Parathyroid adenoma (tissue), 2 donors: ENCODE data around the gene DPP3.
"Not testable (repeated sequence)": the region's sequence is repeated elsewhere in the genome, so short reads cannot be mapped to it uniquely, and the experiment has no call there.

ENCODE experiments used
- H2AFZ ChIP-seq: fragments of 300-600 bp; sonication (generic); one replicate; pipeline ENCODE4 v1.7.0; 2017; ENCODE audit warnings: antibody characterized with exemption, mild to moderate bottlenecking
- H3K27ac ChIP-seq: fragments of 300-600 bp; sonication (generic); one replicate; pipeline ENCODE4 v1.7.0; 2017
- H3K27me3 ChIP-seq: fragments of 300-600 bp; sonication (generic); one replicate; pipeline ENCODE4 v1.7.0; 2017; ENCODE audit warnings: low read length; ENCODE audit not compliant: control insufficient read depth, insufficient read depth
- H3K36me3 ChIP-seq: fragments of 300-600 bp; sonication (generic); one replicate; pipeline ENCODE4 v1.7.0; 2017; ENCODE audit warnings: low read length; ENCODE audit not compliant: control insufficient read depth, insufficient read depth
- H3K4me1 ChIP-seq: fragments of 300-600 bp; sonication (generic); one replicate; pipeline ENCODE4 v1.7.0; 2017; ENCODE audit warnings: control low read depth
- H3K4me2 ChIP-seq: fragments of 300-600 bp; sonication (generic); one replicate; pipeline ENCODE4 v1.7.0; 2017; ENCODE audit warnings: low read length
- H3K4me3 ChIP-seq: fragments of 300-600 bp; sonication (generic); one replicate; pipeline ENCODE4 v1.7.0; 2017; ENCODE audit warnings: low read depth, low read length
- H3K79me2 ChIP-seq: fragments of 300-600 bp; sonication (generic); one replicate; pipeline ENCODE4 v1.7.0; 2017; ENCODE audit warnings: control low read depth
- H3K9ac ChIP-seq: fragments of 300-600 bp; sonication (generic); one replicate; pipeline ENCODE4 v1.7.0; 2017; ENCODE audit warnings: mild to moderate bottlenecking
- H3K9me3 ChIP-seq: fragments of 300-600 bp; sonication (generic); one replicate; pipeline ENCODE4 v1.7.0; 2017; ENCODE audit warnings: low read length; ENCODE audit not compliant: control insufficient read depth
- TF ChIP-seq, protein P1 (sequence below): fragments of 300-600 bp; sonication (generic); IDR thresholded peaks from one replicate; pipeline ENCODE4 v1.7.0; 2017; ENCODE audit warnings: antibody characterized with exemption, mild to moderate bottlenecking
- donor health status: primary hyperparathyroidism.

DPP3 gene, protein sequence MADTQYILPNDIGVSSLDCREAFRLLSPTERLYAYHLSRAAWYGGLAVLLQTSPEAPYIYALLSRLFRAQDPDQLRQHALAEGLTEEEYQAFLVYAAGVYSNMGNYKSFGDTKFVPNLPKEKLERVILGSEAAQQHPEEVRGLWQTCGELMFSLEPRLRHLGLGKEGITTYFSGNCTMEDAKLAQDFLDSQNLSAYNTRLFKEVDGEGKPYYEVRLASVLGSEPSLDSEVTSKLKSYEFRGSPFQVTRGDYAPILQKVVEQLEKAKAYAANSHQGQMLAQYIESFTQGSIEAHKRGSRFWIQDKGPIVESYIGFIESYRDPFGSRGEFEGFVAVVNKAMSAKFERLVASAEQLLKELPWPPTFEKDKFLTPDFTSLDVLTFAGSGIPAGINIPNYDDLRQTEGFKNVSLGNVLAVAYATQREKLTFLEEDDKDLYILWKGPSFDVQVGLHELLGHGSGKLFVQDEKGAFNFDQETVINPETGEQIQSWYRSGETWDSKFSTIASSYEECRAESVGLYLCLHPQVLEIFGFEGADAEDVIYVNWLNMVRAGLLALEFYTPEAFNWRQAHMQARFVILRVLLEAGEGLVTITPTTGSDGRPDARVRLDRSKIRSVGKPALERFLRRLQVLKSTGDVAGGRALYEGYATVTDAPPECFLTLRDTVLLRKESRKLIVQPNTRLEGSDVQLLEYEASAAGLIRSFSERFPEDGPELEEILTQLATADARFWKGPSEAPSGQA

DNA sequence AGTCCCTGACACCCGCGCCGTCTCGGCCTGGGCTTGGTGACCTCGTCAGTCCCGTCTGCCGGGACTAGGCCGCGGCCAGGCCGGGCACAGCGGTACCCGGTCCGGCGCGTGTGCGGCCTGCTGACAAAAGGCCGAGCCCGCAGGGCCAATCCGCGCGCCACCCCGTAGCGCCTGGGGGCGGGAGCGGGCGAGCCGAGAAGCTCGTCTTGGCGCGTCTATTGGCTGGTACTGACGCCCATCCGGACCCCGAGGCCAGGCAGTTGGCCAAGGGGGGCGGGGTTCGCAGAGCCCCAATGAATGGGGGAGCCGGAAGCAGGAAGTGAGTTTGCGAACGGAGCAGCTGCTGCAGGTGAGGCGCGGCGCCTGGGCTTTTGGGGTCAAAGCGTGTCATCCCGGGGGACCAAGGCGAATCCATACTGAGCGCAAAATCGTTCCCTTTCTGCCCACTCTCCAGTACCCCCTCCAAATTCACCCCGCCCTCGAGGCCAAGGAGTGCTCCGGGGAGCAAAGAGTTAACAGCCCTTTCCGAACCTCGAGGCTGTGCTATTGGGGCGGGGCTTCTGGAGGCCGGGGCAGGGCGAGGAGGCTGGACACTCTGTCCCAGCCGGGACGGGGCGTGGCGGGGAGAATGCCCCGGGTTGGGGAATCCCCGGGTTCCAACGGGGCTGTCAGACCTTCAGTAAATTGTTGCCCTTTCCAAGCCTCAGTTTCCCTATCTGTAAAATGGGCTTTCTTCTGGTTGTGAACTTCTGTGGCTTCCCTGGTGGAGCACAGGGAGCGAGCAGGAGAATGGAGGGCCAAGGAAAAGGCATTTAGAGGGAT is at the start of gene DPP3:
Gene DPP3 (plus strand): TSS at position 318 of the 822 bp plus-strand sequence. CDS start 1,767 bp downstream, outside the sequence.
- no peaks in the 10 kb centered on the region for H3K9me3 ChIP-seq
- H2AFZ ChIP-seq = peak within 1 kb of the TSS; percentile 72
- H3K9ac ChIP-seq = no peak within 1 kb of the TSS
- H3K27me3 ChIP-seq = no peaks in the 10 kb centered on the region
- H3K4me3 ChIP-seq = peak within 1 kb of the TSS; percentile 80
- H3K79me2 ChIP-seq = no peaks in the 10 kb centered on the region
- H3K27ac ChIP-seq = peak within 1 kb of the TSS; percentile 75
- H3K4me1 ChIP-seq = no peaks in the 10 kb centered on the region
- TF ChIP-seq, protein P1, sequence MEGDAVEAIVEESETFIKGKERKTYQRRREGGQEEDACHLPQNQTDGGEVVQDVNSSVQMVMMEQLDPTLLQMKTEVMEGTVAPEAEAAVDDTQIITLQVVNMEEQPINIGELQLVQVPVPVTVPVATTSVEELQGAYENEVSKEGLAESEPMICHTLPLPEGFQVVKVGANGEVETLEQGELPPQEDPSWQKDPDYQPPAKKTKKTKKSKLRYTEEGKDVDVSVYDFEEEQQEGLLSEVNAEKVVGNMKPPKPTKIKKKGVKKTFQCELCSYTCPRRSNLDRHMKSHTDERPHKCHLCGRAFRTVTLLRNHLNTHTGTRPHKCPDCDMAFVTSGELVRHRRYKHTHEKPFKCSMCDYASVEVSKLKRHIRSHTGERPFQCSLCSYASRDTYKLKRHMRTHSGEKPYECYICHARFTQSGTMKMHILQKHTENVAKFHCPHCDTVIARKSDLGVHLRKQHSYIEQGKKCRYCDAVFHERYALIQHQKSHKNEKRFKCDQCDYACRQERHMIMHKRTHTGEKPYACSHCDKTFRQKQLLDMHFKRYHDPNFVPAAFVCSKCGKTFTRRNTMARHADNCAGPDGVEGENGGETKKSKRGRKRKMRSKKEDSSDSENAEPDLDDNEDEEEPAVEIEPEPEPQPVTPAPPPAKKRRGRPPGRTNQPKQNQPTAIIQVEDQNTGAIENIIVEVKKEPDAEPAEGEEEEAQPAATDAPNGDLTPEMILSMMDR = no peak
- H3K4me2 ChIP-seq = peak within 1 kb of the TSS; percentile 88
- H3K36me3 ChIP-seq = no peaks in the 10 kb centered on the region

DNA sequence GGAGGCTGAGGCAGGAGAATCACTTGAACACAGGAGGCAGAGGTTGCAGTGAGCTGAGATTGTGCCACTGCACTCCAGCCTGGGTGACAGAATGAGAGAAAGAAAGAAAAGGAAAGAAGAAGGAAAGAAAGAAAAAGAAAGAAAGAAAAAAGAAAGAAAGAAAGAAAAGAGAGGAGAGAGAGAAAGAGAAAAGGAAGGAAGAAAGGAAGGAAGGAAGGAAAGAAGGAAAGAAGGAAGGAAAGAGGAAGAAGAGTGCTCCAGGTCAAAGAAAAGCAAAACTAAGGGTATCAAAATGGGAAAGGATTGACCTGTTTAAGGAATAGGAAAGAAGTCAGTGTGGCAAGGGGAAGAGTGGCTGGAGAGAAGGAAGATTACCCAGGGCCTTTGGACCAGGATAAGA is 48.9 kb upstream of the DPP3 start:
- H3K79me2 ChIP-seq, H3K4me3 ChIP-seq, H3K4me1 ChIP-seq, H3K27me3 ChIP-seq, H3K27ac ChIP-seq, H3K4me2 ChIP-seq, H3K9me3 ChIP-seq, H3K9ac ChIP-seq, H2AFZ ChIP-seq, H3K36me3 ChIP-seq: not testable (repeated sequence)

DNA sequence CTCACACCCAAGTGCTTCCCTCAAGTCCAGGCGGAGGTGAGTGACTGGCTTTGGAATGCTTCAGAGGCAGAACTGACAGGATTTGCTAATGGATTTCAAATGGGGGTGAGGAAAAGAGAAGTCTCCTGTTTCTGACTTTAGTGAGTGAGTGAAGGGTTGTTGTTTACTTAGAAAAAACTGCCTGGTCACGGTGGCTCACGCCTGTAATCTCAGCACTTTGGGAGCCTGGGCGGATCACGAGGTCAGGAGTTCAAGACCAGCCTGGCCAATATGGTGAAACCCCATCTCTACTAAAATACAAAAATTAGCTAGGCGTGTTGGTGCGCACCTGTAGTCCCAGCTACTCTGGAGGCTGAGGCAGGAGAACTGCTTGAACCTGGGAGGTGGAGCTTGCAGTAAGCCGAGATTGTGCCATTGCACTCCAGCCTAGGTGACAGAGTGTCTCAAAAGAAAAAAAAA is 48.3 kb upstream of the DPP3 start:
- not testable (repeated sequence) for H3K4me3 ChIP-seq, H2AFZ ChIP-seq, H3K36me3 ChIP-seq, H3K27ac ChIP-seq, H3K4me1 ChIP-seq, H3K4me2 ChIP-seq, H3K27me3 ChIP-seq, H3K9ac ChIP-seq, H3K9me3 ChIP-seq, H3K79me2 ChIP-seq

DNA sequence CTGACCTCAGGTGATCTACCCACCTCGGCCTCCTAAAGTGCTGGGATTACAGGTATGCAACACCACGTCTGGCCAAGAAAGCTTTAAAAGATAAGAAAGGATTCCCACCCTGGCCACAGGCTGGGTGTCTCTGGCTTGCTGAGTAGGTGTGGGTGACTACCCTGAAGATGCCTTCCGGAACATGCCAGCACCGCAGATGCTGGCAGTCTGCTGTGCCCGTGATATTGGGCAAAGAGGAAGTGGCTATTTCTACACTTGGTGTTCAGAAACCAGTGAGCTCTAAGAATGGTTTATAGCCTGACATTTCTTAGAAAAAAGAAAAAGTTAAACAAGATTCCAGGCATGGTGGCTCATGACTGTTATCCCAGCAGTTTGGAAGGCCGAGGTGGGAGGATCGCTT is 47.6 kb upstream of the DPP3 start:
- Histone ChIP-seq H3K36me3 (no peaks in the 10 kb centered on the region), H3K9ac (no peak overlapping the region), H3K9me3 (no peaks in the 10 kb centered on the region), H3K4me3 (no peak overlapping the region), H2AFZ (no peak overlapping the region), H3K27ac (no peak overlapping the region), H3K27me3 (no peaks in the 10 kb centered on the region), H3K4me2 (no peak overlapping the region), H3K79me2 (no peaks in the 10 kb centered on the region), H3K4me1 (no peaks in the 10 kb centered on the region)
- TF ChIP-seq, protein P1 = no peak

DNA sequence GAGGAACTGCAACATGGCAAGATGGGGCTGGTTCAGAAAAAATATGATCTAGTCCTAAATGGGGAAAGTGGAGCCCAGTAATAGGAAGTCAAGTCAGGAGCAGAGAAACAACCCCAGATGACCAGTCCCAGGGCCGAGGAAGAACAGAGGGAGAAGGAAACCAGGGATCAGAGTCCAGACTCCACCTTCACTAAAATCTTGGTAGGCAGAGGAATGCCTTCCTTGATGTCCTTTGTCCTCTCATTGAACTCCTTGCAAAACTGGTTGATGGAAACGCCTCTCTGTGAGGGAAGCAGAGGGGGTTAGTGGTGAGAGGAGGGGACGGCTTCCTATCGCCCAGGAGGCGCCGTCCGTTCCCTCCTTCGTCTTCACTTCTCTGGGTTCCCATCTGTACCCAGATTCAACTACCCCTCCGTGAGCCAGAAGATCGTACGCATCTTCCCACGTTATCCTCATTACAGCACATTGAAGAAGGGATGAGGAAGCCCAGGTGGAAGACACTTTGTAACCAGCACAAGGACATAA is 42.2 kb upstream of the DPP3 start:
- no peak overlapping the region for H3K9ac ChIP-seq
- H3K27ac ChIP-seq = peak overlapping the region; percentile 96

More for the DNA sequence above, 42.2 kb upstream of the DPP3 start:
- no peaks in the 10 kb centered on the region for H3K9me3 ChIP-seq
- peak overlapping the region; percentile 85 for H2AFZ ChIP-seq
- H3K4me2 ChIP-seq = peak overlapping the region; percentile 71
- H3K27me3 ChIP-seq = no peaks in the 10 kb centered on the region
- no peaks in the 10 kb centered on the region for H3K4me1 ChIP-seq
- peak overlapping the region; percentile 71 for H3K4me3 ChIP-seq
- H3K79me2 ChIP-seq = no peaks in the 10 kb centered on the region
- no peaks in the 10 kb centered on the region for H3K36me3 ChIP-seq
- TF ChIP-seq, protein P1 = no peak
